ENCODE data around the gene KCNMB1.

KCNMB1 gene, protein sequence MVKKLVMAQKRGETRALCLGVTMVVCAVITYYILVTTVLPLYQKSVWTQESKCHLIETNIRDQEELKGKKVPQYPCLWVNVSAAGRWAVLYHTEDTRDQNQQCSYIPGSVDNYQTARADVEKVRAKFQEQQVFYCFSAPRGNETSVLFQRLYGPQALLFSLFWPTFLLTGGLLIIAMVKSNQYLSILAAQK

DNA sequence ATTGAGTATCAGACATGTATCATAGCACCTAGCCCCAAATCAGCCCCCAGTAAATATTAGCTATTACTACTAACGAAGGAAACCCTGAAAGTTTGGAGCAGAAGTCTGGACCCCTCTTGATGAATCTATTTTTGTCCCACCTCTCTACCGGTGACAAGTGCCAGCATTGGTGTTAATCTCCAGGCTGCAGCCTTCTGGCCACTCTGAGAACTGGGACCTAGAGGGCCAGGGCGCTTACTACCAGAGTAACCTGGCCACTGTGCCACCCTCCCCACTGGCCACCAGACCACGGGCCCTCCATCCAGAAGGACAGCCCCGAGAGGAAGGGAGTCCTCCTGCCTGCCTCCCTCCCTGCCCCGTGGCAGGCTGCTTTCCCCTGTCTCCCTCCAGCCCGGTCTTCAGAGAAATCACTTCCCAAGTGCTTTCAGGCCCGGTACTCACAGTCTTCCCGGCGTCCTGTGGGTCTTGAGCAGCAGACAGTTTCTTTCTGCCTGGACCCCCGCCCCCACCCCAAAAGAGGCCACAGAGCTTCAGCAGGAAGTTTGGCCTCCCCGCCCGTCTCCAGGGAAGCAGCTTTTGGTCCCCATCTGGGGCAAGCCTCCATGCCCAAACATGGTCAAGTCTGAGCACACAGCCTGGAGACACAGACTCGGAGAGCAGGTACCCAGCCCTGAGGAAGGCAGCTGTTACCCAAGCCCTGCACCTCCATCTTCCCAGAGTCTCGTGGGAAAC is at the start of gene KCNMB1:
KCNMB1 (minus strand) TSS at position 550 of the 732 bp plus-strand sequence. CDS start 3,920 bp downstream, outside the sequence.
- no peak for DNase-seq (ENCODE audit: low read depth)

DNA sequence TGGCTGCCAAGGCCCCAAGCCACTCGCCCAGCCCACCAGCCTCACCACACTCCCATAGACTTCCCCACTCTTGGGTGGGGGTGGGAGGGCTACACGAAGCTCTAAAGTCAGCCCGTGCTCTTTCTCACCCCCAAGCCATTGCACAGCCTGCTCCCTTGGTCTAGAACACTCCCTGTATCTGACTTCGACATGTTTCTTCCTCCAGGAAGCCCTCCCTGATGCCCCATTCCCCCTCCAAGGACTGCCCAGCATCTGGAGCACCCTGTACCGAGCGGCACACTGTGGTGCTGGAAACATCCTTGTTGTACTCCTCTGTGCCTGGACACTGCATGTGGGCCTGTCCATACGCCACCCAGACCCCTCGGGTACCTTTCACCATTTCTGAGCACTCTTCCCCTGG is 49.4 kb upstream of the KCNMB1 start:
- no peak for DNase-seq (ENCODE audit: low read depth)

DNA sequence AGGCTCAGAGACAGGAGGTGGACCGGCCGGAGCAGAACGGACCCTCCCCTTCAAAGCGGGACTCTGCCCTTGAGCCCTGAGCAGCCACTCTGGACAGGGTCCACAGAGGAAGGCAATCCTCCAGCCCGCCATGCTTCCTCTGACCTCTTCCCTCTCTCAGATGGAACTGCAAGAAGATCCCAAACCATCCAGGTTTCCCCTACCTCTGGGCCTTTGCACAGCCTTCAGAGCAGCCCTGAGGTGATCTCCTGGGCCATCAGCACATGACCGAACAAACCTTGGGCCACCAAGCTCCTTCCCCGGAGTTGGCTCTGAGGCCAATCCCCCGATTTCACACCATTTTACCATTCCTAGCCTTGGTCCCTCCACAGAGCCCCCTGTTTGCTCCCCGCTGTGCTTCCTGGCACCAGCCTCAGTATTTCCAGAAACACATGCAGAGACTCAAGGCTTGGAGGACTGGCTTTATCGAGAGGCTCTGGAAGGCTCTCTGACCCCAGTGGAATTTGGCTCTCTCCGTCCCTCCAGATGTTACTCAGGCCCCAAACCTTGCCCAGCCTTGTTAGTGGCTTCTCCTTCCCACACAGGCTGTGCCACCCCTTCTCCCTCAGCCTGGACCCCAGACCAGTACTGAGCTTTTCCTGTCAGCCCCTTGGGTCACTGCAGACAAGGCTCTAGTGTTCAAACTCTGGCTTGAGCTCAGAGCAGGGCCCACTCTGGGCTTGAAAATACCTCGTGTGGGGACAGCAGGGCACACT is 48.6 kb upstream of the KCNMB1 start:
- DNase-seq (ENCODE audit: low read depth), result no peak

DNA sequence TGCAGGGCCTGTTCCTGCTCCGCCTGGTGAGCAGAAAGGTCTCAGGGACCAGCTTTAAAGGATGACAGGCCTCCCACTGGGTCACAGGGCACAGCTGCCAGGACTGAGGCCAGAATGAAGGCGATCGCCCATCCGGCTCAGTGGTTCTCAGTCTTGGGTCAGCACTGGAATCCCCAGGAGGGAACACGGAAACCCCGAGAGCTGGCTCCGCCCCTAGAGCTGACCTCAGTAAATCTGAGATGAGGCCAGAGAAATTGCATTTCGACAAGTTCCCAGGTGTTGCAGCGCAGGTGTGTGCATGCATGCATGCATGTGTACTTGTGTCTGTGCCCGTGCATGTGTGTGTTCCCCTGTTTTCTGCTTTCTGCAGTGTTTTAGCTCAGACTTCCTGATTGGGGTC is 47.2 kb upstream of the KCNMB1 start:
- DNase-seq (ENCODE audit: low read depth), result no peak

DNA sequence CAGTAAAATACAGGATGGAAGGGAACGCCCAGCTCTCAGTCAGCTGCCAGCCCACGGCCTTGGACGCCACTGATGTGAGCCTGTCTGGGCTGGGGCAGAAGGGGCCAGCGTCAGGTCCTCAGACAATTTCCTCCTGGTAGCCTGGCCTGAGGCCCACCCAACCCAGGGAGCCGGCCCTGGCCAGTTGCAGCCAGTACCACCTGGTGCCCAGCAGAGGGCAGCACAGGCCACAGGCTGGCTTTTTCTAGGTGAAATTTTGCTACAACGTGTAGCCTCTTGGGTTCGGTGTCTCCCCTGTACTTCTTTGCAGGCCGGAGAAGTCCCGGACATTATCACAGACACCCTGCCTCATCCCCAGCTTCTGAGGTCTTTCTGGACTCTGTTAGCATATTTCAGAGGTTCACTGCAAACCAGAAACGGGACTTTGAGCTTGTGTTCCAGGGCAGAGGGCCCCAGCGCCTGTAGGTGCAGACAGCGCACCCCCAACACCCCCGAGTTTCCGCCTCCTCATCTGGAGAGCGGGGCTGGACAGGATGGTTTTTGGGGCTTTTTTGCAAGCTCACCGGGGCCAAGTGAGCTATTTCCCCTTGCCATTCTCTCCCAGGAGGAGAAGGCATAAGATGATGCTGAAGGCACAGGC is 45.9 kb upstream of the KCNMB1 start:
- DNase-seq (ENCODE audit: low read depth), result peak; percentile 44

DNA sequence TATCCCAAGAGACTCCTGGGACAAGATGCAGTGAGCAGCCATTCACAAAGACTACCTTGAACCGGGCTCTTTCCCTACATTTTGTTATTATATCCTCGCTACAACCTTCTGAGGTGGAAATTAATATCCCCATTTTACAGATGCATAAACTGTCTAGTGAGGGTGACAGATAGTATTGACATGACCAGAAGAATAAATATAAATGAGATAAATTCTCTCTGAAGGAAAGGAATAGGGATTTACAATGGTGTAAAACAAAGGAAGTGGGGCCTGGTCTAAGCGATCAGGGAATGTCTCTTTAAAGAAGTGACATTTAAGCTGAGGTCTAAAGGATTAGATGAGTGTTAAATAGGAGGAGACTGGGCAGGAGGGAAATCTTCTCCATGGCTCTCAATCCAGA is 43.5 kb upstream of the KCNMB1 start:
- DNase-seq (ENCODE audit: low read depth), result no peak

DNA sequence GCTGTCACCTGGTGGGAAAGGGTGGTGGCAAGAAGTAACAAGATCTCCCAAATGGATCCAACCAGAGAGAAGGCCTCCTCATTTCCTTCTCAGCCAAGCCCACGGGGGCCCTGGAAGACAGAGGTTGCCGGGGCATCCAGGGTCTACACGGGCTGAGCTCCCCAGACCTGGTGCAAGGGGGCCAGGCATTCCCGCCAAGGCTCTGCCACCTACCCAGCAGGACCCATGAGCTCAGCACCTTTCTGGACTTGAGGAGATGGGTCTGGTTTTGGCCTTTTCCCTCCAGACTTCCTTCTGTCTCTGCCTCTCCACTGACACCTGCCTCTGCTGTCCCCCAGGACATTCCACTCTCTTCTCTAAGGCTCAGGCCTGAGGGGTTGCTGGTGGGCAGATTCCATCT is 42.4 kb upstream of the KCNMB1 start:
- no peak for DNase-seq (ENCODE audit: low read depth)

DNA sequence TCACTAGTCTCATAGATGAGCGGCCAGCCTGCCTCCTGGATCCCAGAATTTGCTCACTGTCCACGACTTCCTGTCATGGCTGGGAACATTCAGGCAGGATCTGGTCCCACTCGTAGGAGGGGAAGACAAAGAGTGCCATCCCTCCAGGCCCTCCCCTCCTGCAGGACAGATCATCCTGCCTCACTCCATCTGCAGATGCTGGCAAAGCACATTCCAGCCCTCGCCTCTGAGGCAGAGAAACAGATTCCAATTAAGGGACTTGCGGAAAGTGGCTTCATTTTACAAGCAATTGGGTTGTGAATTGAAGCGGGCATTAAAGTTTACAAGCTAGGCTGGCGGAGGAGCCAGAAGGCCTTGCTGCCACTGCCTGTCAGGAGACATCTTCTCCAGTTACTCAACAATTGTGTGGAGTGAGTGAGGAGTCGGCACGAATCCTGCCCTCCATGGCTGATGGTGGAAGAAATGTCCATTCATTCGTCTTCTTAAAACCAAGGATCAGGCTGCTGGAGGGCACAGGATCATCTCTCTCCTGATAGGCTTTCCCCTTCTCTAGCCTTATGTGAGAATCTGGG is 41.8 kb upstream of the KCNMB1 start:
- no peak for DNase-seq (ENCODE audit: low read depth)

DNA sequence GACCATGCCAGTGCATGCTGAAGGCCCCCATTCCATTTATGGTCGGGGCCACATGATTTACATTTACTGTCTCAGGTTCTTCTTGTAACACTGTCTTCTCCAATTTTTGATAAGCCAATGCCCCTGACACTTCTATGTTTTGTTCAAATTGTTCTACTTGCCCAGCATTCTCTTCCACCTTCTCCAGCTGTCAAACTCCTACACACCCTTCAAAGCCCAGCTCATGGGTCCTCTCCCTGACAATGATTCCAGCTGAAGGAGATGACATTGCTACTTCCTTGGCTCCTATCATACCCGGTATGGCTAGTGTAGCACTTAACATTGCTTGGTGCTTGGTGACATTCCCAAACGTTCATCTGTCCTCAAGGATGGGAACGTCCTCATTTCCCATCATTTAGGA is 41.1 kb upstream of the KCNMB1 start:
- no peak for DNase-seq (ENCODE audit: low read depth)

DNA sequence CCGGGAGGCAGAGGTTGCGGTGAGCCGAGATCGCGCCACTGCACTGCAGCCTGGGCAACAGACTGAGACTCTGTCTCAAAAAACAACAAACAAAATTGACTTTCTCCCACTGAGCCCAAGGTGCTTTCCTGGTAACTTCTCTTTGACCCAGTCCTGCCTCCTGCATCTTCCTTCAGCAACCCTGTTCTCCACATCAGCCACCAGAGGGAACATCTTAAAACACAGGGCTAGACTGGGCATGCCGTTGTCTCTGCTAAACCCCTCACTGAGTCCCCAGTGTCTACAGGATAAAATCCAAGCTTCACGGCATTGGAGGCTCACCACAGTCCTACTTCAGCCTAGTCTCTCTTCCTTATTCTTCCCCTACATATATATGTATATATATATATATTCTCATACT is 39.8 kb upstream of the KCNMB1 start:
- DNase-seq (ENCODE audit: low read depth), result no peak

DNA sequence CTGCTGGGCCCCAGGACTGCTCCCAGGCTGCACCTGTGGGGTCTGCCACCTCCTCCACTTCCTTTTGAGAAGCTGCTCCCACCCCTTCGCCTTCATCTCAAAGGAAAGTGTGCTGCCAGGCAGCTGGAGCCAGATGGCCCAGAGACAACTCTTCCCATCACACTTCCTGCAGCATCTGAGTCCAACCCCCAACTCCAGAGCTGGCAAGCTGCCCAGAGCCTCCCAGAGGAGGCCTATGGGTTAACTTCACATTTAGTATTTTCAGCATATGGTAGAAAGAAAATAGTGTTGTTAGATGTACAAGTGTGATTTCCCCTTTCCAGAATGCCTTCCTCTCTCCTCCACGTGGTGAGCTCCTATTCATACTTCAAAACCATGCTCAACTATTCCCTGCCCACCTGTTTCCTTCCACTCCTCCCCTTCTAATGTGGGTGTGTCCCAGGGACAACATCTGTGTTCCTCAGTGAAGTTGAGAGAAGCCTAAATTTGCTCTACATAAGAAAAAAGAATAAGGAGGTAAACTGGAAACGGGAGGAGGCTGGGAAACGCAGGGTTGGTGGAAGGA is 38.6 kb upstream of the KCNMB1 start:
- DNase-seq (ENCODE audit: low read depth), result no peak

DNA sequence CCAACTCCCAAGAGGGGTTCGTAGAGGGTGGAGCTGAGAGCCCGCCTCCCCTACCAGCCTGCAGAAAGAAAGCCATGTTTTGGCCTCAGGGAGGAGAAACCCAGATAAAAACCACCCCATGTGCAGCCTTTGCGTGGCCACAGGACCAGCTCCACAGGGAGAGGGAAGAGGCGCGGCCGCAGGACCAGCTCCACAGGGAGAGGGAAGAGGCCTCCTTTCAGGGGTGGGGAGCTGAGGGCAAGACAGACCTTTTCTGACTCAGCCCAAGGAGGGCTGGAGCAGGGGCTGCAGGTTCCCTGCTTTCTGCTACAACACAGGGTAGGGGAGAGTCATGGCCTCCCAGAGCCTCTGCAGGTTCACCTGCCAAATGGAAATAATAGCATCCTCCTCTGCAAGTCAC is 37.6 kb upstream of the KCNMB1 start:
- no peak for DNase-seq (ENCODE audit: low read depth)

DNA sequence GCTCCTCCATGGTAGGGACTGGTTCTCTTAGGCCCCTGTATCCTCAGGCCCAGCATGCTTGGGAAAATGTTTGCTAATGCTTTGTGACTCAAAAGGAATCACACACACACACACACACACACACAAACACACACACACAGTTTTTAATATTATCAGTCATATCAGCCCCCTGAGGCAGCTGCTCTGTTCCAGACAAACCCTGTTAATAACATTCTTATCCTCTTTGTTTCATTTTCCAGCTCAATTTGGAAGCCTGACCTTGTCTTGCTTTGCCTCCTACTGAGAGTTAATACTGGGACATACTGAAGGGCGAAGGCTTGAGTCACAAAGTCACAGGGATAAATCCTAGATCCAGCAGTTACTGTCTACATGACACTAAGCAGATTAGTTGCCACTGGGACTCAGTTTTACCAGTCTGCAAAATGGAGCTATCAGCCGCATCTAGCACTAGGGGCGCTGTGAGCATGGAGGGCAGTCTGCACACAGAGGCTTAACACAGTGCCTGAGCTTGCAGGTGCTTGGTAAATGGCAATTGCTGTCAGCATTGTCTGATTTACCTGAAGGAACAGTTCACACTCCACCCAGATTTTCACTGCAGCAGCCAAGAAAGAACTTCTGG is 37.1 kb upstream of the KCNMB1 start:
- DNase-seq (ENCODE audit: low read depth), result no peak

DNA sequence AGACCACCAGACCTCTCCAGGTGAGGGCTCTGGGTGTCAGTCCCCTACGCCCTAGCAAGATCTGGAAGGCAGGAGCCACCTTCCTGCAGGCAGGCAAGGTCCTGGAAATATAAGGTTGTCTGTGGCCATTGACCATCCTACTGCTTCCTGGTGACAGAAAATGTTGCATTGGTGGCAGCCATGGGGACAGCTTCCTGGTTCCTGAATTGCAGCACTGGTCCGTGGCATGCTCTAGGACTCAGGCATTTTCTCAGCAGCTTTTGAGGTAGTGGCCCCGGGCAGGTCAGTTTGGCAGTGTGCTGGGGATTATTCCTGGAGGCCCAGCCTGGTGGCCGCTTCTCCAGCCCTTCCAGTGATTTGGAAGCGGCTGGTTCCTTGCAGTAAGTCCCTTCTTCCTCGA is 36.6 kb upstream of the KCNMB1 start:
- no peak for DNase-seq (ENCODE audit: low read depth)

DNA sequence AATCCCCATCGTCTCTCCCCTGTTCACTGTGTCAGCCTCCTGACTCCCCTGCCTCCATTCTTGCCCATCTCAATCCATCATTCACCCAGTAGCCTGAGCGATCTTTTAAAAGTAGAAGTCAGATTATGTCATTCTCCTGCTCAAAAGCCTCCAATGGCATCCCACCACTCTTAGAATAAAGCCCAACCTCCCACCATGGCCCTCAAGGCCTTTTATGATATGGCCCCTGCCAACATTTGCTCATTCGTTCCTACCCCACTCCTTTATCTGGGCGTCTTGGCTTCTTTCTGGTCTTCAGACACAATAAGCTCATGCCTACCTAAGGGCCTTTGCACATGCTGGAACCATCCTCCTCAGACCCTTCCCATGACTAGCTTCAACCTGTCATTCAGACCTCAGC is 35.5 kb upstream of the KCNMB1 start:
- DNase-seq (ENCODE audit: low read depth), result no peak

DNA sequence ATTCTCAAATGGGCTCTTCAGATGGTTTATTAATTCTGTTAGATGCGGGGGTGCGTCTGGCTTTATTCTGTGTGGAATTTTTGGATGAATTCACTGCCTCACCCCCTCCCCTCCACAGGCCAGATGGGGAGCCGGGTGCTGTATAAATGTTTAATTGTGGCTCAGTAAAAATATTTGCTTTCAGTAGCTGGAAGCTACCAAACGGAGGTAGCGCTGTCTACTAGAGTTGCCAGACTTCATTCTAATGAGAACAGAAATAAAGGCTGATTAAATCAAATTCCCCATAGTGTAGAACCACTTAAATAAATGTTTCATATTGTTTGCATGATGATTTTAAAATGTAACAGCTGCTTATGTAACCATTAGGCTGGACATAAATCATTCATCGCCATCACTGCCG is 34.5 kb upstream of the KCNMB1 start:
- no peak for DNase-seq (ENCODE audit: low read depth)

DNA sequence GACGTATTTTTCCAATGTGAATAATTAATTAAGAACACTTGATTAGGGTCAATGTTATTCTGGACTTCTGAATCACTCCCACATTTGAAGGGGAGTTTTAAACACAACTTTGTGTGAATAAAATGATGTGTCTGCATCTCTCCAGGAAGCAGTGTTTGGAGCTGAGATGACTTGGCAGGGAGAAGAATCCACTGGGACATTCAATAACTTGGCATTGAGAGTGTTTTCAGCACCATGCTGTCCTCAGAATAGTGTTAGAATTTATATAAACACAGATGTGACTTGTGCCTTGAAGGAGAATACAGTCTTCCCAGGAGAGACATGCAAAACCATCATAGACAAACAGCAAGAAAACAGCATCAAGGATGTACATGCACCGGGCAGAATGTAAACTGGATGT is 32.7 kb upstream of the KCNMB1 start:
- no peak for DNase-seq (ENCODE audit: low read depth)

DNA sequence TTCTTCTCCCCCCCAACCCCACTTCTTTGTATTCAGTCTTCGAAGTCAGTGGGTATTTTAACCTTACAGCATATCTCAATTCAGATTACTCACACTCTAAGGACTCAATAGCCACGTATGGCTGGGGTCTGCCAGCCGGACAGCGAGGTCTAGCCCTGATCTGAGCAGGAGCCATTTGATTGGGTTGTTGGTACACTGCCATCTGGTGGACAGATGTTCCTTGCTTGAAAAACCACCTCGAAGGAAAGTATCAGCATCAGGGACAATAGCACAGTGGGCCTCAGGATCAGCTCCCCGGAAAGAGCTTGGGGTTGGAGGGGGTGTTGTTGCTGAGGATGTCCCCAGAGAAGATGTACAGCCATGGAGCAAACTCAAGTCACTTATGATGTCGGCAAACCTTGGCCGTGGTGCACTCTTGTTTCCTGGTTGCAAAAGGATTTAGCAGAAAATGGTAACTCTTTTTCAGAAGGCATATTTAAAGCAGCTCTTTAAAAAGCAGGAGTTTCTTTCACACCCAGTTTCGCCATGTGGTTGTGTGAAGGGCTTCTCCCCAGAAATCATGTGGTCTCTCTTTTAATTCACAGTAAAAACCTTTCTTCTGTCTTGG is 31.7 kb upstream of the KCNMB1 start:
- peak; percentile 25 for DNase-seq (ENCODE audit: low read depth)

DNA sequence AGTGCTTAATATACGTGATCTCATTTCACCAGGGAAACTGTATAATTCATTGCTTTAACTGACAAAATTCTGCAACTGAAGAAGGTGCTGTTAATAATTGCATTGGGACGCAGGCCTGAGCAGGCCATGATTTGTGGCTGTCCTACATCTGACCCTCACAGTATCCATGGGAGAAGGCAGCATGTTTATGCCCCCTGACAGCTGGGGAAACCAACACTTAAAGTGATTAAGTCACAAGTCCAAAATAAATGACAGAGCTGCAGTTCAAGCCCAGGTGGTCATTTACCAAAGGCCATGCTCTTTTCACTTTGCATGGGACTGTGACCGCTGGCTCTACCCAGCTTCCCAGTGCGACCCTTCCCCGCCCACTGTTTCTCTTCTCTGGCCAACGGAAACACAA is 30.5 kb upstream of the KCNMB1 start:
- DNase-seq (ENCODE audit: low read depth), result no peak

DNA sequence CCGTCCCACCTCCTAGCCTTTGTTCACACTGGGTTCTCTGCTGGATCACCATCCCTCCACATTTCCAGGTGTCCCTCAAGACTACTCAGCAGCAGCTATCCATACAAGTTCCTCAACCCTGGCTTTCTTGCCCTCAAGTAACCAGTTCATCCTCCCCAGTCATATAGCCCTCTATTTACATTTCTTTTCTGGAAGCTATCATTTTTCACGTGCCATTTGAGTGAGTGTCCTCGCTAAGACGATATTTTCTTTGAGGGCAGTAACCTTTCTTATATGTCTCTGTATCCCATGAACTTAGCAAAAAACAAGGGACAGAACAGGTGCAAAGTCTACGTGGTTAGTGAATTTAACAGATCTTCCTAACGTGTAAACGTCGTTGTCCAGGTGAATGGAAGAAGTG is 29.6 kb upstream of the KCNMB1 start:
- no peak for DNase-seq (ENCODE audit: low read depth)

DNA sequence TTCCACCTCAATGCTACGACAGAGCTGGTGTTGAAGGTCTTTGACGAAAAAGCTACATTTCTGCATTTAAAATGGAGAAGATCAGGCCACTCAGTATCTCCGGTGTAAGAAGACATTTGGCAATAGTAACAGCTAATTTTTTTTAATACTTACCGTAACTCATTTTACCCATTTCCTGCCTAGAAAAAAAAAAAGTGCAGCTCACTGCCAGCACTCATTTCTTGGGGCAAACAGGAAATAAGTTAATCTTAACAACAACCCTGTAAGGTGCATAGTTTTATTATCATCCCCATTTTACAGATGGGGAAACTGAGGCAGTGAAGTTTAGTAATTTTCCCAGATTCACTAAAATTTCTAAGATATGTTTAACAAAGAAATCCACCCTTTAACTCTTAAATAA is 27.4 kb upstream of the KCNMB1 start:
- no peak for DNase-seq (ENCODE audit: low read depth)
